Endodermal cell (in vitro differentiated cells): ENCODE data around the gene VSIG1. TPM values are rescaled to one million over a fixed set of nuclear protein-coding genes. Genes with fewer than 3 reads are reported as not detected.

Source experiments
- DNase-seq: peaks from one replicate; pipeline ENCODE4 v3.0.0-alpha.2; 2017
- H3K27ac ChIP-seq: 2 replicates; pipeline ENCODE4 v1.5.1; 2013; ENCODE audit warnings: mild to moderate bottlenecking, low read depth, low read length, moderate library complexity
- H3K27me3 ChIP-seq: 2 replicates; pipeline ENCODE4 v1.6.1; 2013; ENCODE audit warnings: mild to moderate bottlenecking, low read length, moderate library complexity; ENCODE audit not compliant: insufficient read depth, control insufficient read depth, poor library complexity, severe bottlenecking
- H3K36me3 ChIP-seq: 2 replicates; pipeline ENCODE4 v1.7.0; 2013; ENCODE audit warnings: mild to moderate bottlenecking, low read length, moderate library complexity; ENCODE audit not compliant: control insufficient read depth, insufficient read depth
- H3K4me1 ChIP-seq: one replicate; pipeline ENCODE4 v1.7.0; 2013; ENCODE audit warnings: low read length; ENCODE audit not compliant: control insufficient read depth, insufficient read depth
- H3K4me3 ChIP-seq: 2 replicates; pipeline ENCODE4 v1.5.1; 2013; ENCODE audit warnings: mild to moderate bottlenecking, low read length, moderate library complexity
- H3K9ac ChIP-seq: 2 replicates; pipeline ENCODE4 v1.6.1; 2013; ENCODE audit warnings: mild to moderate bottlenecking, low read length, moderate library complexity; ENCODE audit not compliant: poor library complexity, severe bottlenecking; ENCODE audit errors: extremely low read depth
- H3K9me3 ChIP-seq: 2 replicates; pipeline ENCODE4 v1.6.1; 2013; ENCODE audit warnings: mild to moderate bottlenecking, low read length, moderate library complexity; ENCODE audit not compliant: control insufficient read depth
- H3K27ac Mint-ChIP-seq: 2 replicates; pipeline ENCODE4 v1.8.0; 2020; ENCODE audit warnings: mixed read lengths
- H3K27me3 Mint-ChIP-seq: 2 replicates; pipeline ENCODE4 v1.8.0; 2021; ENCODE audit warnings: mild to moderate bottlenecking, mixed read lengths; ENCODE audit not compliant: insufficient read depth
- H3K36me3 Mint-ChIP-seq: 2 replicates; pipeline ENCODE4 v1.8.0; 2020; ENCODE audit warnings: low read depth, mixed read lengths
- H3K4me1 Mint-ChIP-seq: 2 replicates; pipeline ENCODE4 v1.8.0; 2020; ENCODE audit warnings: mixed read lengths
- H3K4me3 Mint-ChIP-seq: 2 replicates; pipeline ENCODE4 v1.8.0; 2020; ENCODE audit warnings: mild to moderate bottlenecking, moderate library complexity, mixed read lengths
- H3K9me3 Mint-ChIP-seq: 2 replicates; pipeline ENCODE4 v1.8.0; 2020; ENCODE audit warnings: mild to moderate bottlenecking, mixed read lengths
- CTCF ChIP-seq: fragments of 200-600 bp; sonication (generic); conservative IDR thresholded peaks from 2 replicates; pipeline ENCODE4 v1.5.0; 2021; ENCODE audit warnings: antibody characterized with exemption, mild to moderate bottlenecking
- WGBS, 2 experiments: methylation state at CpG; one replicate each; pipeline versions ENCODE4 v1.1.5 to v1.1.7; 2013; ENCODE audit warnings: missing lambda C conversion rate in 2 of 2, mixed read lengths in 1 of 2; ENCODE audit not compliant: insufficient coverage in 1 of 2, insufficient read length in 1 of 2; 5-methylcytosine and 5-hydroxymethylcytosine counted together
- total RNA-seq, 2 donors: library from RNA; stranded (reverse); fragmentation: NEBNext Ultra II Directional in 1 of 2; extraction: Animal tissue kit (Norgen Biotek cat#: 25700) in 1 of 2; gene quantifications; 2 replicates in 1 of 2; 3 replicates in 1 of 2; pipeline ENCODE4 v1.2.1, GENCODE V29; 2021

Gene VSIG1
- total RNA-seq, 2 donors from 2014 or later, result 0.38 to 1.0 TPM

GRCh38 chrX:108091264-108091877, 46.5 kb downstream of the VSIG1 start, which contains the start of the genes ATG4A and PSMD10:
TSS of gene ATG4A (plus strand) at chrX:108091778. CDS start at chrX:108091827, 49 bp downstream.
TSS of gene PSMD10 (minus strand) at chrX:108091542. CDS start at chrX:108091520, 22 bp downstream.
- H3K4me1 ChIP-seq, result no peaks in the 10 kb centered on the region
- Mint-ChIP-seq H3K4me1 (peaks cover 4% of the 10 kb centered on the region), H3K4me3 (no peak within 1 kb of the TSS), H3K36me3 (peaks cover 13% of the 10 kb centered on the region), H3K9me3 (no peaks in the 10 kb centered on the region), H3K27ac (no peak within 1 kb of the TSS), H3K27me3 (no peaks in the 10 kb centered on the region)
- peak within 1 kb of the TSS; percentile 89 for H3K9ac ChIP-seq
- peaks cover 14% of the 10 kb centered on the region for H3K36me3 ChIP-seq
- TF ChIP-seq CTCF, result no peak
- peak within 1 kb of the TSS; percentile 53 for H3K27ac ChIP-seq
- WGBS, 2 experiments, result 0% methylated on average over 3 to 47 of the region's 47 CpGs
- H3K9me3 ChIP-seq, result no peaks in the 10 kb centered on the region
- H3K4me3 ChIP-seq, result peak within 1 kb of the TSS; percentile 94
- H3K27me3 ChIP-seq, result no peaks in the 10 kb centered on the region
- DNase-seq, result peak; percentile 99

GRCh38 chrX:108091878-108092291, 47.0 kb downstream of the VSIG1 start:
- Histone ChIP-seq H3K9ac (no peak overlapping the region), H3K4me3 (peak overlapping the region; percentile 94), H3K27ac (no peak overlapping the region), H3K36me3 (peaks cover 11% of the 10 kb centered on the region), H3K9me3 (no peaks in the 10 kb centered on the region), H3K27me3 (no peaks in the 10 kb centered on the region), H3K4me1 (no peaks in the 10 kb centered on the region)
- H3K27ac Mint-ChIP-seq, result no peak overlapping the region
- H3K4me1 Mint-ChIP-seq, result peaks cover 4% of the 10 kb centered on the region
- H3K9me3 Mint-ChIP-seq, result no peaks in the 10 kb centered on the region
- H3K4me3 Mint-ChIP-seq, result no peak overlapping the region
- no peak for DNase-seq
- H3K36me3 Mint-ChIP-seq, result peaks cover 12% of the 10 kb centered on the region
- WGBS, 2 experiments, result 8% methylated on average over 14 of the region's 15 CpGs; no CpG with 5 or more reads in 1 of the 2 experiments
- TF ChIP-seq CTCF, result no peak
- no peaks in the 10 kb centered on the region for H3K27me3 Mint-ChIP-seq

GRCh38 chrX:108097380-108097779, 52.5 kb downstream of the VSIG1 start:
- no peak overlapping the region for H3K4me3 Mint-ChIP-seq
- no peaks in the 10 kb centered on the region for H3K36me3 ChIP-seq
- 84% methylated on average over 2 of the region's 2 CpGs; no CpG with 5 or more reads in 1 of the 2 experiments for WGBS, 2 experiments
- no peaks in the 10 kb centered on the region for H3K36me3 Mint-ChIP-seq
- H3K4me1 ChIP-seq, result no peaks in the 10 kb centered on the region
- H3K4me3 ChIP-seq, result no peak overlapping the region
- H3K9me3 Mint-ChIP-seq, result no peaks in the 10 kb centered on the region
- no peak for TF ChIP-seq CTCF
- no peak for DNase-seq
- H3K9me3 ChIP-seq, result no peaks in the 10 kb centered on the region
- no peaks in the 10 kb centered on the region for H3K27me3 Mint-ChIP-seq
- no peak overlapping the region for H3K27ac ChIP-seq
- no peaks in the 10 kb centered on the region for H3K27me3 ChIP-seq
- H3K27ac Mint-ChIP-seq, result no peak overlapping the region
- no peak overlapping the region for H3K9ac ChIP-seq
- H3K4me1 Mint-ChIP-seq, result no peaks in the 10 kb centered on the region
